K562 (cell line): ENCODE data around the gene SORCS1. TPM values are rescaled to one million over a fixed set of nuclear protein-coding genes. Genes with fewer than 3 reads are reported as not detected.

Experiments
- CHD7 ChIP-seq: fragments of 200-600 bp; sonication (generic); IDR thresholded peaks from one replicate; pipeline ENCODE4 v1.6.1; 2012; ENCODE audit warnings: mild to moderate bottlenecking, low read depth, low read length, inconsistent platforms
- SMAD1 ChIP-seq: fragments of 150-350 bp; IDR thresholded peaks from 2 replicates; pipeline ENCODE4 v1.6.1; 2014; ENCODE audit warnings: low read length, low read depth; ENCODE audit not compliant: partially characterized antibody
- polyA plus RNA-seq, 8 experiments: library from polyadenylated mRNA; depleted of rRNA in 4 of 8; stranded (reverse) in 5 of 8; unstranded in 3 of 8; fragments of >200 nt; fragmentation: Nextera tagmentation in 2 of 8; fragmentation: Illumina TruSeq in 1 of 8; extraction: Ambion mirVana in 2 of 8; extraction: Trizol in 1 of 8; gene quantifications; 2 replicates each; pipeline versions ENCODE4 v1.2.1 to v1.2.3, GENCODE V29; 2011 to 2014; ENCODE audit warnings: inconsistent platforms in 1 of 8, missing spikeins in 1 of 8
- total RNA-seq, 7 experiments: library from RNA; depleted of rRNA in 6 of 7; stranded (reverse); fragments of >200 nt in 6 of 7; fragmentation: Illumina TruSeq in 2 of 7; extraction: Trizol in 2 of 7; gene quantifications; 2 replicates each; pipeline versions ENCODE4 v1.2.1 to v1.2.3, GENCODE V29; 2011 to 2021; ENCODE audit warnings: low replicate concordance in 1 of 7
- TF ChIP-seq, protein P1 (sequence below): fragments of 450-650 bp; IDR thresholded peaks from 2 replicates; pipeline ENCODE4 v1.6.1; 2017; ENCODE audit warnings: mild to moderate bottlenecking, moderate library complexity

SORCS1 gene
- total and polyA plus RNA-seq, 9 of the 15 experiments (the other 6 are each of a cell fraction or from before 2014, with no cell fraction given) = 1.5 to 3.9 (median 2.7) TPM

DNA sequence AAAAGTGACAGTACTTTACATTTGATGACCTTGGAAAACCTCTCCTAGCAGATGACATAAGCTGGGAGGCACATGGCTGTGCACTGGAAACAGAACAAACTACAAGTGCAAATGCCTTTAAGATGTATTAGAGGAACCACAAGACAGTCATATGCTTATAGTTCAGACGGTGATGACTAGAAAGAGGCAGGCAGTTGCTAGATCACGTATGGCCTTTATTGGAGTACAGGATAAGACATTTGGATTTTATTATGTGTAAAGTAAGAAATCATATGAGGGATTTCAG lies 290.0 kb downstream of the SORCS1 start (continued):
- TF ChIP-seq CHD7 (no peak), SMAD1 (no peak)
- TF ChIP-seq, protein P1, sequence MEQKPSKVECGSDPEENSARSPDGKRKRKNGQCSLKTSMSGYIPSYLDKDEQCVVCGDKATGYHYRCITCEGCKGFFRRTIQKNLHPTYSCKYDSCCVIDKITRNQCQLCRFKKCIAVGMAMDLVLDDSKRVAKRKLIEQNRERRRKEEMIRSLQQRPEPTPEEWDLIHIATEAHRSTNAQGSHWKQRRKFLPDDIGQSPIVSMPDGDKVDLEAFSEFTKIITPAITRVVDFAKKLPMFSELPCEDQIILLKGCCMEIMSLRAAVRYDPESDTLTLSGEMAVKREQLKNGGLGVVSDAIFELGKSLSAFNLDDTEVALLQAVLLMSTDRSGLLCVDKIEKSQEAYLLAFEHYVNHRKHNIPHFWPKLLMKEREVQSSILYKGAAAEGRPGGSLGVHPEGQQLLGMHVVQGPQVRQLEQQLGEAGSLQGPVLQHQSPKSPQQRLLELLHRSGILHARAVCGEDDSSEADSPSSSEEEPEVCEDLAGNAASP = no peak
- TF ChIP-seq, all 486 proteins: peak for 0
